HepG2 (cell line): ENCODE results near the gene STIP1. TPM values are rescaled to one million over a fixed set of nuclear protein-coding genes. Genes with fewer than 3 reads are reported as not detected.

ENCODE experiments used
- BCL3 ChIP-seq: sonication (generic); formaldehyde crosslinking; IDR thresholded peaks from 2 replicates; pipeline ENCODE4 v1.5.1; 2020; ENCODE audit warnings: mild to moderate bottlenecking, missing genetic modification reagents, moderate library complexity
- NFATC3 ChIP-seq: sonication (generic); formaldehyde crosslinking; IDR thresholded peaks from 2 replicates; pipeline ENCODE4 v1.5.1; 2020; ENCODE audit warnings: mild to moderate bottlenecking, missing genetic modification reagents
- PRDM10 ChIP-seq: sonication (generic); formaldehyde crosslinking; IDR thresholded peaks from 2 replicates; pipeline ENCODE4 v1.4.0; 2020; ENCODE audit warnings: low read depth, missing genetic modification reagents
- RORA ChIP-seq: sonication (generic); formaldehyde crosslinking; IDR thresholded peaks from 2 replicates; pipeline ENCODE4 v1.5.0; 2020; ENCODE audit warnings: mild to moderate bottlenecking, missing genetic modification reagents, moderate library complexity
- SMC3 ChIP-seq: IDR thresholded peaks from 2 replicates; pipeline ENCODE4 v1.6.1; 2011; ENCODE audit warnings: low read length, improper control_type of control experiment
- SSRP1 ChIP-seq: IDR thresholded peaks from 2 replicates; pipeline ENCODE4 v1.6.1; 2016; ENCODE audit warnings: control low read depth
- TCF7L2 ChIP-seq: IDR thresholded peaks from 2 replicates; pipeline ENCODE4 v1.6.1; 2011; ENCODE audit warnings: mild to moderate bottlenecking, low read depth, low read length, moderate library complexity
- ZBTB4 ChIP-seq: sonication (generic); formaldehyde crosslinking; IDR thresholded peaks from 2 replicates; pipeline ENCODE4 v1.4.0; 2020; ENCODE audit warnings: missing genetic modification reagents, mild to moderate bottlenecking, borderline replicate concordance
- ZBTB46 ChIP-seq: sonication (generic); formaldehyde crosslinking; IDR thresholded peaks from 2 replicates; pipeline ENCODE4 v1.4.0; 2020; ENCODE audit warnings: mild to moderate bottlenecking, missing genetic modification reagents, borderline replicate concordance
- ZNF512B ChIP-seq: sonication (generic); formaldehyde crosslinking; IDR thresholded peaks from 2 replicates; pipeline ENCODE4 v1.5.1; 2020; ENCODE audit warnings: missing genetic modification reagents, mild to moderate bottlenecking, borderline replicate concordance
- polyA plus RNA-seq, 8 experiments: library from polyadenylated mRNA; depleted of rRNA in 3 of 8; stranded (reverse) in 7 of 8; unstranded in 1 of 8; fragments of >200 nt; fragmentation: Illumina TruSeq in 4 of 8; extraction: Trizol in 4 of 8; gene quantifications; 2 replicates each; pipeline versions ENCODE4 v1.2.1 to v1.2.3, GENCODE V29; 2011 to 2016; ENCODE audit warnings: low read depth in 4 of 8, missing spikeins in 1 of 8, mixed read lengths in 1 of 8; ENCODE audit not compliant: insufficient read depth in 1 of 8
- total RNA-seq, 5 experiments: library from RNA; depleted of rRNA; stranded (reverse); fragments of >200 nt; fragmentation: Illumina TruSeq; extraction: Trizol; gene quantifications; 2 replicates each; pipeline ENCODE4 v1.2.3, GENCODE V29; 2016; ENCODE audit warnings: low read depth in 1 of 5

STIP1 gene
- total and polyA plus RNA-seq, 2 of the 13 experiments (the other 11 are each of a cell fraction or from before 2014, with no cell fraction given), result 81.1 to 217 TPM

- TF ChIP-seq ZNF512B (CRISPR knock-in tag), result no peak
- no peak for TF ChIP-seq TCF7L2
- TF ChIP-seq NFATC3 (CRISPR knock-in tag), result no peak
- no peak for TF ChIP-seq ZBTB4
- no peak for TF ChIP-seq PRDM10 (CRISPR knock-in tag)
- no peak for TF ChIP-seq SSRP1 (CRISPR knock-in tag)
- TF ChIP-seq BCL3 (CRISPR knock-in tag), result 0 out of 2 replicates have a peak, but pooled peaks have one; percentile 12
- no peak for TF ChIP-seq SMC3
- TF ChIP-seq RORA (CRISPR knock-in tag), result no peak
- no peak for TF ChIP-seq ZBTB46 (CRISPR knock-in tag)
These were observed 65.2 kb downstream of the STIP1 start, which contains the start of gene PLCB3 (continued) for GRCh38 chr11:64251016-64251752.
